Right lobe of liver (tissue), 4 donors: ENCODE results near the gene SAFB2.

Source experiments
- POLR2A ChIP-seq: fragments of 450-650 bp; IDR thresholded peaks from one replicate; pipeline ENCODE4 v1.6.1; 2017; ENCODE audit warnings: antibody characterized with exemption, mild to moderate bottlenecking
- TF ChIP-seq, protein P1 (sequence below), 4 donors: fragments of 200-600 bp in 3 of 4; fragments of 450-650 bp in 1 of 4; IDR thresholded peaks; one replicate each; pipeline versions ENCODE4 v1.5.1 to v1.8.0; 2016 to 2022; ENCODE audit warnings: antibody characterized with exemption in 4 of 4, mild to moderate bottlenecking in 2 of 4
- donor health status: DM: no; HTN: no; CAD: no.
- donor health status: DM: no; HTN: no; CAD: no.
- donor health status: DM: no; HTN: yes; CAD: no.

DNA sequence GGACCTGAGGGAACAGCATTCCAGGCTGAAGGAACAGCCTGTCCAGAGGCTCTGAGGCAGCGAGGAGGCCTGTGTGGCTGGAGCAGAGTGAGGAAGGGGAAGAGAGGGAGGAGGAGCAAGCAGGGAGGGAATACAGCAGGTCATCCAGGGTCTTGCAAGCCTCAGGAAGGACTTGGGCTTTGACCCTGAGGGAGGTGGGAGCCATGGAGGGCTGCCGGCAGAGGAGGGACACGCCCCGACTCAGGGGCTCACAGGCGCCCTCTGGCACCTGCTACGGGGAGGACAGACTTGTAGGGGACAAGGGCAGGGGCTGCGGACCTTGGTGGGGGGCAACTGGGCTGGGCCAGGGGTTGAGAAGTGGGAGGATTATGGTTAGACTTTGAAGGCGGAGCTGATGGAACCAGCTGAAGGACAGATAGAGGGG, 59.6 kb downstream of the SAFB2 start:
- no peak for TF ChIP-seq POLR2A
- TF ChIP-seq, protein P1, sequence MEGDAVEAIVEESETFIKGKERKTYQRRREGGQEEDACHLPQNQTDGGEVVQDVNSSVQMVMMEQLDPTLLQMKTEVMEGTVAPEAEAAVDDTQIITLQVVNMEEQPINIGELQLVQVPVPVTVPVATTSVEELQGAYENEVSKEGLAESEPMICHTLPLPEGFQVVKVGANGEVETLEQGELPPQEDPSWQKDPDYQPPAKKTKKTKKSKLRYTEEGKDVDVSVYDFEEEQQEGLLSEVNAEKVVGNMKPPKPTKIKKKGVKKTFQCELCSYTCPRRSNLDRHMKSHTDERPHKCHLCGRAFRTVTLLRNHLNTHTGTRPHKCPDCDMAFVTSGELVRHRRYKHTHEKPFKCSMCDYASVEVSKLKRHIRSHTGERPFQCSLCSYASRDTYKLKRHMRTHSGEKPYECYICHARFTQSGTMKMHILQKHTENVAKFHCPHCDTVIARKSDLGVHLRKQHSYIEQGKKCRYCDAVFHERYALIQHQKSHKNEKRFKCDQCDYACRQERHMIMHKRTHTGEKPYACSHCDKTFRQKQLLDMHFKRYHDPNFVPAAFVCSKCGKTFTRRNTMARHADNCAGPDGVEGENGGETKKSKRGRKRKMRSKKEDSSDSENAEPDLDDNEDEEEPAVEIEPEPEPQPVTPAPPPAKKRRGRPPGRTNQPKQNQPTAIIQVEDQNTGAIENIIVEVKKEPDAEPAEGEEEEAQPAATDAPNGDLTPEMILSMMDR (IDR thresholded peaks at IDR 0.05): no peak
